ENCODE data around the gene SYNPR. TPM values are rescaled to one million over a fixed set of nuclear protein-coding genes. Genes with fewer than 3 reads are reported as not detected.

The SYNPR gene
- total RNA-seq, 1 experiment from 2014 or later, result 0.17 TPM

- Histone ChIP-seq H3K4me2 (ENCODE audit: insufficient read depth, insufficient read length, low read length) (no peak overlapping the region), H3K4me1 (ENCODE audit: insufficient read depth, low read length) (no peaks in the 10 kb centered on the region), H2BK5ac (ENCODE audit: insufficient read length, low read length) (no peak overlapping the region), H3K9me3 (ENCODE audit: control insufficient read depth, low read depth, low read length) (no peaks in the 10 kb centered on the region), H3K4ac (ENCODE audit: low read depth, low read length) (no peak overlapping the region), H3K56ac (ENCODE audit: insufficient read length, low read depth, low read length) (no peak overlapping the region), H3K14ac (ENCODE audit: insufficient read depth, low read length) (no peak overlapping the region), H4K8ac (replicated peaks; ENCODE audit: insufficient read length, low read depth, low read length) (no peak overlapping the region), H2AFZ (ENCODE audit: low read length) (no peak overlapping the region), H4K20me1 (ENCODE audit: control insufficient read depth, insufficient read depth, insufficient read length) (no peaks in the 10 kb centered on the region), H3K23ac (ENCODE audit: insufficient read length, low read depth, low read length) (no peak overlapping the region), H4K91ac (ENCODE audit: insufficient read length, low read depth, low read length) (no peak overlapping the region), H2BK20ac (ENCODE audit: low read depth, low read length, poor library complexity, severe bottlenecking) (no peak overlapping the region), H2BK120ac (ENCODE audit: low read depth, low read length, poor library complexity, severe bottlenecking) (no peak overlapping the region), H3K9ac (ENCODE audit: extremely low read depth, insufficient read length, low read length) (no peak overlapping the region), H3K18ac (ENCODE audit: insufficient read length, low read depth, low read length) (no peak overlapping the region), H2BK12ac (ENCODE audit: insufficient read length, low read depth, low read length) (no peak overlapping the region), H3K27ac (ENCODE audit: insufficient read length, low read depth, low read length) (no peak overlapping the region), H3K23me2 (ENCODE audit: insufficient read length, low read depth, low read length, poor library complexity, severe bottlenecking) (no peaks in the 10 kb centered on the region), H3K79me1 (ENCODE audit: insufficient read depth, low read depth, low read length, poor library complexity, severe bottlenecking) (no peaks in the 10 kb centered on the region), H3K79me2 (ENCODE audit: insufficient read depth, low read length) (no peaks in the 10 kb centered on the region), H3K27me3 (ENCODE audit: insufficient read depth, low read length) (no peaks in the 10 kb centered on the region), H3T11ph (ENCODE audit: low read length) (no peak overlapping the region), H4K5ac (ENCODE audit: insufficient read length, low read depth, low read length) (no peak overlapping the region), H2AK5ac (ENCODE audit: insufficient read length, low read length) (no peak overlapping the region), H2BK15ac (ENCODE audit: low read depth, low read length) (no peak overlapping the region)
- no CpG with 5 or more reads among the region's 2 CpGs for WGBS (ENCODE audit: extremely low coverage, insufficient read length, low lambda C conversion rate)
- no peaks in the 10 kb centered on the region for H3K36me3 Mint-ChIP-seq (ENCODE audit: insufficient read depth in 1 of 3, low read depth in 3 of 3)
- H3K27ac Mint-ChIP-seq, result no peak overlapping the region
- H3K27me3 Mint-ChIP-seq (ENCODE audit: low read depth), result no peaks in the 10 kb centered on the region
- no peak for DNase-seq
- H3K9me3 Mint-ChIP-seq, result no peaks in the 10 kb centered on the region
- TF ChIP-seq CTCF (conservative IDR thresholded peaks at IDR 0.05), result no peak
- no peak overlapping the region for H3K4me3 Mint-ChIP-seq
- peaks cover 0 to 3% of the 10 kb centered on the region in 2 experiments; a peak in 1 of 4 replicates for H3K4me1 Mint-ChIP-seq
Observed at GRCh38 chr3:63242124-63242523, 36.0 kb upstream of the SYNPR start.

Measured in H9 (cell line).